ENCODE results near the gene DNM2.
"Not testable (repeated sequence)": the region's sequence is repeated elsewhere in the genome, so short reads cannot be mapped to it uniquely, and the experiment has no call there.

- TF ChIP-seq POLR2A (IDR thresholded peaks at IDR 0.05; ENCODE audit: low read depth, low read length); POLR2AphosphoS5 (IDR thresholded peaks at IDR 0.05; ENCODE audit: low read depth, low read length); TAF1 (IDR thresholded peaks at IDR 0.05; ENCODE audit: borderline replicate concordance, low read depth, low read length): not testable (repeated sequence)
These were observed 40.2 kb downstream of the DNM2 start for GRCh38 chr19:10758050-10758449.

All from GM12892 (cell line).